GDM1 (cell line): ENCODE results near the gene SLIT1.

Experiments
- DNase-seq: peaks from one replicate; lab custom pipeline; 2025; lab: John Stamatoyannopoulos, UW

Gene SLIT1

GRCh38 chr10:97080051-97080776 is 105.5 kb downstream of the SLIT1 start:
- no peak for DNase-seq

DNA sequence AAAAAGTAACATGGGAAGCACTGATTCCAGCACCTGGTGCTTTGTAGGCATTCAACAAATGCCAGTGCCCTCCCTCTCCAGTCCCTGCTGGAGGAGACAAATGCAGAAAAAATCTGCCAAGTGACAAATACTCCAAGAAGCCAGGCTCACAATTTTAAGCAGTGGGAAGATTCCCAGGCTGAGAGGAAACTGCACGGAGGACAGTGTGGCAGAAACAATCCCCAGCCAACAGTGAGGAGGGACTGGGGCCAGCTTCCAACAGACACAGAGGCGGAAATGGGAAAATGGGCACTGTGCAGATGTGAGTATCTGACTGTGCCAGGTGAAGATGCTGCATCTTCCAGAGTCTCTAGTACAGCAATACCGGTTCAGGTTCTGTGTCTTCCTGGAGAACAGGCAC is 106.3 kb downstream of the SLIT1 start:
- no peak for DNase-seq

- DNase-seq: no peak
These were observed 106.8 kb downstream of the SLIT1 start for GRCh38 chr10:97078938-97079445.

- no peak for DNase-seq
These were observed 107.4 kb downstream of the SLIT1 start for GRCh38 chr10:97078261-97078937.

DNA sequence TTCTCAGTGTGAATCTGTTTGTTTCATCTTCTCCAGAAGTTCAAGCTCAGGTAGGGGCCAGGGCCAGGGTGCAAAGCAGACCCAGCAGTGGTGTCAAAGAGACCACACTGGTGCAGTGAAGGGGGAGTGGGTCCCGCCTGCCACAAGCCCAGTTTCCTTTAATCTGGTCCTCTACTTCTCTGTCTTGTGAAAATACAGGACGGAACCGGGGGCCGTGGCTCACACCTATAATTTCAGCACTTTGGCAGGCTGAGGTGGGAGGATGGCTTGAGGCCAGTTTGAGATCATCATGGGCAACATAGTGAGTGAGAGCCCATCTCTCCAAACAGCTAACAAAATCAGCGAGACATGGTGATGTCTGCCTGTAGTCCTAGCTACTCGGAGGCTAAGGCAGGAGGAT is 109.0 kb downstream of the SLIT1 start:
- no peak for DNase-seq

DNA sequence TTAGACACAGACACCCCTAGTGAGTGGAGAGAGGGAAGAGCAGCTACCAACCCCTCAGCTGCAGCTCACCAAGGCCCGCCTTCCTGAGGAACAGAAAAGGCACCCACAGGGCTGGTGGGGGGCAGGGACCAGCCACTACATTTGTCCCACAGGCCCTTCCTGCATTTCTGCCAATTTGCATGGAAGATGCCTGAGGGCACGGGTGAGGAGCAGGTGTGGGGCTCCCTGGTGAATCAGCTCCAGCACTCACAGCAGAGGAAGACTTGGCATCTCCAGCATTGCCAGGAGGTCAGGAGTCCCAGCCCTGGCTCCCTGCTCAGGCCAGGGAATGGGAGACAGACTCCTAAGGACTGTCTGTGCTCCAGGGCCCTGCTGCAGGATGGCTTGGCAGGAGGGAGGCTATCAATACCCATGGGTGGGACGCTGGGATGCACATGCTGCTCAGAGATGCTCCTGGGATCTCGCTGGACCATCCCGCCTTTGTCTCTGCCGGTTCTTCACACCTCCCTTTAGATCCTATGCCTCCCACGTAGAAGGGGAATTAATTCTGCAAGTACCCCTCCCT is 109.7 kb downstream of the SLIT1 start:
- DNase-seq: no peak

DNA sequence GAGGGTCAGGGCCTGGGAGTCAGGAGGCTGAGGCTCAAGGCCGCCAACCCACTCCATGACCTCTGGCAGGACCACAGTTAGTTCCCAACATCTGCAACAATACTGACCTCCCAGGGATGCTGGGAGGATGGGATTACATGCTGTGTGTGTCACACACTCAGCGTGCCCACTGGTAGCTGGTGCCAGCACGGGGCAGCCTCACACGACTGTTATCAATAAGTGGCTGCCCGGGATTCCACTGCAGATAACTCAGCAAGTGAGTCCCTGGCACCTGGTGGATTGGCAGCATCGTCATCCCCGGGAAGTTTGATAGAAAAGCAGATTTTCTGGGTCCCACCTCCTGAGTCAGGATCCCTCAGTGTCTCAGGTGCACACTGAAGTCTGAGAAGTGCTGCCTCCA is 110.3 kb downstream of the SLIT1 start:
- no peak for DNase-seq

GRCh38 chr10:97074256-97075145 is 111.3 kb downstream of the SLIT1 start:
- DNase-seq: no peak

DNA sequence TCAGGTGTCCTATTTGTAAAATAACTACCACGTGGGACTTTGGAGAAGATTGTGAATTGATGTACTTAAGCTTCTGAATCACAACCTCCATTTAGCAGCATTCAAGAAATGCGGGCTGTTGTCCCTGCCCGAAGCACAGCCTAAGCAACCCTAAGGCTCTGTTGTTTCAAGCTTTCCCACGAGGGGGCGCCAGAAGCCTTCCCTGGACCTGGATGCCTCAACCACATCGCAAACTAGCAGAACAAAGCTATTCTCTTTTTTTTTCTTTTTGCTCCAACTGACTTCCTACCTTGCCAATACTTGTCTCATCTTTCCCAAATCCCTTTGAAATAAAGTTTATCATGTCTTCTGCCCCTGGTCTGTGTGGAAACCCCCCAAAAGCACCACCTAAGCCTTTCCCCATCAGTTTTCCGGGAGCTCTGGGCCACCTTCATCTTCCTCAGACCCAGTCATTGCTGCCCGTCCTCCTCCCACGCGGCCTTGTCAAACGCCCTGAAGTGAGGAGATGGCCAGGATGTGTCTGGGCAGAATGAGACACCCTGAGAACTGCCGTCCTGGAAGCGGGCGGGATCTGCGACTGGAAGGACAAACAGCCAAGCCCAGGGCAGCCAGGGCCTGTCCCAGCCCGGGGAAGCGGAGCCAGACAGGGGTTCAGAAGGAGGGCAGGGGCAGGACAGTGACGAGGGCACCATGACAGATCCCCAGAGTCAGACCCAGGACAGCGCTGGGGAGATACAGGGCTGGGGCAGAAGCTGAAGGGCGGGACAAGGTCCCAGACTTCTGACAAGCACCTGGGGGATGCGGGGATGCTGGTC is 112.7 kb downstream of the SLIT1 start:
- peak; percentile 63 for DNase-seq

GRCh38 chr10:97071496-97071895 is 114.3 kb downstream of the SLIT1 start:
- DNase-seq: no peak

DNA sequence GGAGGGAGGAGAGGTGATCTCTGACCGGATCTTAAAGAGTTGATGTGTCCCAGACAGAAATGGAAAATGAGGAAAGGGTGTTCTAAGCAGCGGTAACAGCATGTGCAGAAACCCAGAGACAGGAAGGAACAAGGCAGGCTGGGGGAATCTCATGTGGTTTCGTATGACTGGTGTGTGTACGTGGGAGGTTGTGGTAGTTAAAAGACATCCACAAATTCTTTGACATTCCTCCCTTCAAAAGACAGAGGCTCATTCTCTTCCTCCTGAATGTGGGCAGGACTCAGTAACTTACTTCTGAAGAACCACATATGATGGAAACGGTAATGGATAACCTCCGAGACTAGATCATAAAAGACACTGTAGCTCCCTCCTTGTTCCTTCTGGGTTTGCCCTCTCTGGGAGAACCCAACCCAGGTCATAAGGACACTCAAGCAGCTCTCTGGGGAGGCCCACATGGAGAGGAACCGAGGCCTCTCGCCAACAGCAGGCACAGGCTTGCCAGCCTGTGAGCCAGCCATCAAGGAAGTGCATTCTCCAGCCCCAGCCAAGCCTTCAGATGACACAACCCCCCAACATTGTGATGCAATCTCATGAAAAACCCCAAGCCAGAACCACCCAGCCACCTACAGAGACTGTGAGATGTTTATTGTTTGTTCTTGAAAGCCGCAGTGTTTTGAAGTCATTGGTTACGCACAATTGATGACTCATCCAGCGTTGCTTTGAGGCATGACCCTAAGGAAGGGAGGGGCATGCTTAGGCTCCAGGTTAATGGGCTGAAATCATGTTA is 116.0 kb downstream of the SLIT1 start:
- DNase-seq: peak; percentile 58

DNA sequence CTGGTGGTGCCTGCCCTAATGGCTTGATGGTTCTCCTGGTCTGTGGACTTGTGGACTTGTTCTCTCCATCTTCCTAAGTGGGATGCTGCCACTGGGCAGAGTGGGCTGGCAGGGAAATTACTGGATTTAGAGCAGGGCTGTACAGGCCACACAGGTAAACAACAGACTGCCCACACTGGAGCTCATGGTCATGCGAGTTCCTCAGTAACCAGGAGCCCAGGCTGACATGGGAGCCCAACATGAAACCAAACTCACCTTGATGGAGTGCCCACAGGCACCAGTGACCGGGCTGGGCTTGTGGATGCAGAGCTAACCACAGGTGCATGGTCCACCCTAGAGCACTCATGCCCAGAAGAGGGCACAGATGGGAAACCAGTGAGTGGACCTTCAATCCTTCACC is 116.7 kb downstream of the SLIT1 start:
- DNase-seq: no peak

DNA sequence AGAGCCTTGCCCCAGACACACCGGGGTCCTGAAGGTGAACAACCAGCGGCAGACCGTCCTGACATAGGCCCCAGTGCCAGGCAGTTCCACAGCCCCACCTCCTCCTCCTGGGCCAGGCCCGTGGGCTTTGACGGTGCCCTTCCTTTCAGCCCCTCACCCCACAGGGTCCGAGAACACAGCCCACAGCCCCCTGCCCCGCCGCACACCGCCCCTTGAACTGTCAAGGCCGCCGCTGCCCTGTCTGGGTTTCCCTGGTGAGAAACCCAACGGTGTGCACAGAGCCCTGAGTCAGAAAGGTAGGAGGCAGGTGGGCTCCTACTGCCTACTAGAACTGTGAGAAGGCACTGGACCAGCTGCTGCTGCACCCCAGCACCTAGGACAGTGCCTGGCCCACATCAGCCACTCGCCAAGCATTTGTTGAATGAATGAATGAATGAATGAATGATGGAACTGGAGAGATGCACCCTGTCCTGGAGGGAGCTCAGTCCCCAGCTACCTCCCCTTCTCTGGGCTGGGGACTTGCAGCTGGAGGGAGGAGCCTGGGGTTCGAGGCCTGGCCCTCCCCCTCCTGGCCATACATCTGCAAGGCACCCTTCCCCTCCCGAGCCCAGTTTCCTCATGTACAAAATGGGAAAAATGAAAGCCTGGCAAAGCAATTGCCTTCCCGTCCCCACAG is 117.9 kb downstream of the SLIT1 start:
- no peak for DNase-seq

DNA sequence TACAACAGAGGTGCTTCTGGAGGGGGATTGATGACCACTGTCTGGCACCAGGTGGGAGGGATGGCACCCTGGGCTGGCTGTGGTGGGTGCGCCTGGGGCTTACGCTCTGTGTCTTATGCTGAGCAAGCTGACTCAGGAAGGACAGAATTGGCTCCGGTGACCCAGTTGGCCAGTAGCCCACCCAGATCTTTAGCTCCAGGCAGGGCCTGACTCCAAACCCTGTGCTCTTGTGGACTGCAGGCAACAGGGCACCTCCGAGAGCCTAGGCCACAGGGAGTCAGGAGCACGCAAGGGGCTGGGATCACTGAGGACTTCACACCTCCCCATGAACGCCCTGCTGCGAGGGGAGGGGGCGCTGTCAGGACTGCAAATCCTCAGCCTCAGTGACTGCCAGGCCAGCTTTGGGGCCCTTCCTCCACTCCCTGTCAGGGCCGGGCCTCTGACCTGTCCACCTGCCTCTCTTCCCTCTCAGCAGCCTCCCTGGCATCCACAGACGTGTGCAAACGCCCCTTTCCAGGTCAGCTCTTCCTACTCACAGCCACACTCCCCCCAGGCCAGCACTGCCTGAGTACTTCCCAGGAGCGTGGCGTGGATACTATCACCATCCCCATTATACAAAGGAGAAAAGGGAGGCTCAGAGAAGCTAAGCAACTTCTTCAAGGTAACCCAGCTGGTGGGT is 118.7 kb downstream of the SLIT1 start:
- DNase-seq: no peak

- DNase-seq: no peak
These were observed 119.8 kb downstream of the SLIT1 start for GRCh38 chr10:97065686-97066660.

- no peak for DNase-seq
These were observed 120.6 kb downstream of the SLIT1 start for GRCh38 chr10:97065128-97065527.

DNA sequence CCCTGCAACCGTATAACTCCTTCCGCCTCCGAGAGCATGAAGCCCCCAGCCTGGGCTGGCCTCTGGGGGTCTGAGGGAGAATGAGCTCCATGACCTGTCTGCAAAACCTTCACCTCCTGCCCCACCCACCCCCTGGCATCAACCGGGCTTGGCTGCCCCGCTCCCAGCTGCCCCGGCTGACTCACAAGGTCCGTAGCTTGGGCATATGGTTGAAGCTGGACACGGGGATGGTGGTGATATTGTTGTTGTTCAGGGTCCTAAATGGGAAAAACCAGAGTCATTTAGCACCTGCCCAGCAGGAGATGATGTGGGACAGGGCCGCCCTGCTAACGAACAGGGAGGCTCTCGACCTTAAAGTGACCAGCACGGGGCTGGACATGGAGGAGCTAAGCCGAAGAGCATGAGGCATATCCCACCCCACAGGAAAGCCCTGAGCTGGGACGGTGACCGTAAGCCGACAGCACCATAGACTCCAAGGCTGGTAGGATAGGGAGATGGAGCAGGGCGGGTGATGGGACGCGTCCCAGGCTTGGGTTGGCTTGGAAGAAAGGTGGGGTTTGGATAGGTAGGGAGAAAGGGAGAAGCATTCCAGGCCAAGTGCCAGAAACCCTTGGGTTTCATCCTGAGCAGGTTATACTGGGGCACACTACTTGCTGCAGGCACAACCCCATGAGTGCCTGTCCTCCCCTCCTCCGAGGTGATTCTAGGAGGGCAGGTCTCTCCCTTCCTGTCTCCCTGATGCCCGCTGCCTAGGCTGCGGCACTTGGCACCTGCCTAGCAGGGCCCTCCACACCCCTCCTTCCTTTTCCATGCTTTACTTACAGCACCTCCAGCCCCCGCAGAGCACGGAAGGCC is 121.5 kb downstream of the SLIT1 start:
- DNase-seq: no peak
